Cerebellar cortex (tissue), 1 donor: ENCODE measurements around the gene CTNNAL1.
"Not testable (repeated sequence)": the region's sequence is repeated elsewhere in the genome, so short reads cannot be mapped to it uniquely, and the experiment has no call there.

Source experiments
- DNase-seq: peaks from one replicate; pipeline ENCODE4 v3.0.0-alpha.2; 2015; ENCODE audit warnings: low spot score

CTNNAL1 gene

GRCh38 chr9:108994695-108995094 lies 18.6 kb downstream of the CTNNAL1 start:
- no peak for DNase-seq

GRCh38 chr9:108991479-108991878 lies 21.8 kb downstream of the CTNNAL1 start:
- DNase-seq: no peak

- no peak for DNase-seq
Measured at GRCh38 chr9:108983885-108984284, 29.4 kb downstream of the CTNNAL1 start.

GRCh38 chr9:108980893-108981292 lies 32.4 kb downstream of the CTNNAL1 start:
- DNase-seq: no peak

- no peak for DNase-seq
Measured at GRCh38 chr9:108978205-108978604, 35.1 kb downstream of the CTNNAL1 start.

DNA sequence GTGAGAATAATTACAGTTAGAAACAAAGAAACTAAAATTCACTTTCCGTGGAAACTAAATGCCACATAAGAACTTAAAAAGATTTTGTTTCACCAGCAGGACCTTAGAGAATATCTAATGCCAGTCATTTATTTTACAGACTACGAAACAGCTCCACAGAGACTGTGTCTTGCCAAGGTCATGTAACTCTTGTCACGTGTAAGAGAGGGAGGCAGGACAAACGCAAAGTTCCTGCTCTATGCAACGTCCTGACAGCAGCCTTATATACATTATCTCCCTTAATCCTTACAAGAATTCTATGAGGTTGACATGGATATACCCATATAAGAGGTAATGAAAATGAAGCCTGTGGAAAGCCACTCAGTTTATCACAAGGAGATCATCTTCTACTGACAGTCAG lies 39.4 kb downstream of the CTNNAL1 start:
- no peak for DNase-seq

DNA sequence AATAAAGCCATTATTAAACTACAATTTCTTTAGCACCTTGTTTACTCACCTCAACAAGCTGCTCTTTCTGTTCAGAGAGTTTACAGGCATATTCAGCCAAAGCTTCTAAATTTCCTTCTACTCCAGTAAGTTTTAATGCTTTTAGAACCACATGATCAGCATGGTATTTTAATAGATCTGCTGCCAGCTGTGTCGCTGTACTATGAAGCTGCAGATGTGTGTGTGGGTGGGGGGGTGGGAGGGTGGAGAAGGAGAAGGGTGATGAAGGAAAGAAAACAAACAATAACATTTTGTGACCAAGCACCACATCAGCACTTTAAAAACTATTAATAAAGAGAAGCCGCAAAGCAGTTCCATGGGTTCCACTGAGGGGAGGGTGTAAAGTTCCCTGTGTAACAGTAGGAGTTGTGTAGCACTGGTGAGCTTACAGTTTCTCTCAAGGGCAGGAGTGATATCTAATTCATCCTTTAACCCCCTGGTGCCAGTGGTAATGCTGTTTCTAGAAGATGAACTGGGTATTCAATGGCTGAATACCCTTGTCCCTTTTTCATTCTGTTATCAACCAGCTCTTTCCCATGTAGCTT lies 40.6 kb downstream of the CTNNAL1 start:
- DNase-seq: no peak

- DNase-seq: no peak
Measured at GRCh38 chr9:108972186-108972585, 41.1 kb downstream of the CTNNAL1 start.

DNA sequence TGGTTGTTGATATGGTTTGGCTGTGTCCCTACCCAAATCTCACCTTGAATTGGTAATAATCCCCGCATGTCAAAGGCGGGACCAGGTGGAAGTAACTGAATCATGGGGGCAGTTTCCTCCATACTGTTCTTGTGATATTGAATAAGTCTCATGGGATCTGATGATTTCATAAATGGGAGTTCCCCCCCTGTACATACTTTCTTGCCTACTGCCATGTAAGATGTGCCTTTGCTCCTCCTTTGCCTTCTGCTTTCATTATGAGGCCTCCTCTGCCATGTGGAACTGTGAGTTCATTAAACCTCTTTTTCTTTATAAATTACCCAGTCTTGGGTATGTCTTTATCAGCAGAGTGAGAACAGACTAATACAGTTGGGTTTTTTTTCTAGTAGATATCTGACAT lies 41.9 kb downstream of the CTNNAL1 start:
- DNase-seq: not testable (repeated sequence)

GRCh38 chr9:108967916-108968315 lies 45.4 kb downstream of the CTNNAL1 start:
- peak; percentile 43 for DNase-seq

DNA sequence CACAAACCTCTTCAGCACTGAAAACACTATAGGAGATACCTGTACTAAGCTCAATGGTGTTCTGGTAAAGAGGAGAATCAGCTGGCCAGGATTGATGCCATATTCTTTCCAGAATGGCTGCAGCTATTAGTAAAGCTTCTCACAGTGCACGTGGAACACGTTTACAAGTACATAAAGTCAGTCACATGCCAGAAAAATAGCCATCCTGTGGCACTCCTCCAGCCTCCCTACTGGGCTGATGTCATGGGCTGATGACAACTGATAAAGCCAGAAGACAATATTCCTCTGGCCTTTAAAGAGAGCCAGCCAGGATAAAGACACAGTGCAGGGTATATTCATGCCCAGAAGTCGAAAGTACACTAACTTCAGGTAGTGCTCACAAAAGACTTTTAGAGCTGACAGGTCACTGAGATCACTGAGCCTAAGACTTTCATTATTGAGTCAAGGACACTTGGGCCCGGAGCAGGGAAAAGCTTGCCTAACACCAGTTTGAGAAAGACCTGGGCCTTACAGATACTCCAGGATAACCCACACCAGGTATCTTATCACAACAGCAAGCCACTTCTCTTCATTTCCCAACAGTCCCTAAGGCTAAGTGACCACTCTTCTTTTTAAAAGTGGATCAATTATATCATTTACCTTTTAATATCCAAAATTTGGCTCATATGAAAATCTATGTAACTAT lies 49.7 kb downstream of the CTNNAL1 start:
- no peak for DNase-seq

GRCh38 chr9:108961151-108961550 lies 52.1 kb downstream of the CTNNAL1 start:
- DNase-seq: no peak

DNA sequence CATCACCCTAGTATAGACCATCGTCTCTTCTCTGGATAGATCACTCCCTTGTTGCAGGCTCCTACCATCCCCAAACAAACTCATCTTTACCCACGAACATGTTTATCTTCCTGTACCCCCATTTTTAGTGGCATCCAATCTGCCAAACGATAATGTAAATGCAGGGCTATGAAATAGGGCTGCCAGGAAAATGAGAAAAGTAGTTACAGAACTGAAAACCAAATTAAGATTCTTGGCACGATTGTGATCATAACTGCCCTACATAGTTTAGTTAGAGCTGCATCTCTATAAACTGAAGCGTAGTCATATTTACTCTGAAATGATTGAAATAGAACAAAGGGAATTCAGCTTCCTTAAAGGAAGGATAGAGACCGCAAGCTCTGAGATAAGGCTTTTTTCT lies 53.0 kb downstream of the CTNNAL1 start:
- no peak for DNase-seq

- DNase-seq: no peak
Measured at GRCh38 chr9:108956631-108957026, 56.7 kb downstream of the CTNNAL1 start.

DNA sequence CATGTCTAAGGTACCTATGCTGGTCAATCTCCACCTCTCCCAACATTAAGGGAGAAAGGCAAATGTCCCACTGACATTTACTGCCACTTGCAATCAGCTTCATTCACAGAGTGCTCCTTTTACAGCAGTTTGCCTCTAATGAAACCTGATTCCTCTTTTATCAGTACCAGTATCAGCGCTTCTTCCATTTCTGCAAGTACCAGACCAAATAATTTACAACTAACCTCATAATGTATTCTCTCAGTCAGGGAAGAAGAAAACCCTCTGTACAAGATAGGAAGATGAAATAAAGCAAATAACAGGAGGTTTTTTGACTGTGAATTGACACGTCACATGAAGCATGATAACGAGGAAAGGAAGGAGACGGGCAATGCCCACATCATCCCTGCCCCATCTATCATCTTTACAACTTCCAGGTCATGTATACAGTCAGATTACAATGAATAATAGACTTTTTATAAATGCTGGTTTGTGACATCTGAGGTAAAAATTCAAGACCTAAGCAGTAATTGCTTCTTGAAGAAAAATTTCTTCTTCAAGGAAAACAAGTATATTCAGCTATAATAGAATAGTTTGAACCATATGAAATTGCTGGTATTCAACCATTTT lies 57.2 kb downstream of the CTNNAL1 start:
- no peak for DNase-seq

DNA sequence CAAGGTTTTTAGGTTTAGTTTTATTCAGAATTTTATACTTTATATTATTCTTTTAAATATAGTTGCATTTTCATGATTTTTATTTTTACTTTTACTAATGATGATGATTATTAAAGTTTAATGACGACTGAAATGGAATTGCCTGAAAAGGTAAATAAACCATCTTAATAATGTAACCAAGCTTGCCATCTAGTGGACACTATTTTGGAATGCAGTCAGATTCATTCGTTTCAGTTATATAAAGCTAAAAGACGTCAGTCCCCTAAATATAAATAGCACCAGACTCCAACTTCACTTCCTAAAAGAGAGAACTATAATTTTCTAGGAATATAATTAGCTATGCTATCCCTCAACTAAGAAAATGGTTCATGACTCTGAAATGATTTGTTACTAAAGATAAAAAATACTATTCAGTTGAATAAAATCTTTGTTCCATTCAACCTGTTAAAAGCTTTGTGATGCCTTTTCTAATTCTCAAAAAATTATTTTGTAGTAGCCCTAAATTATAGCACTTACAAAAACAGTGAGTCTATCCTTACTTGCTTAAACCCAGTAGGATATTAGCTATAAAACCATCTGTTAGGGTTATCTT lies 59.2 kb downstream of the CTNNAL1 start:
- peak; percentile 85 for DNase-seq

DNA sequence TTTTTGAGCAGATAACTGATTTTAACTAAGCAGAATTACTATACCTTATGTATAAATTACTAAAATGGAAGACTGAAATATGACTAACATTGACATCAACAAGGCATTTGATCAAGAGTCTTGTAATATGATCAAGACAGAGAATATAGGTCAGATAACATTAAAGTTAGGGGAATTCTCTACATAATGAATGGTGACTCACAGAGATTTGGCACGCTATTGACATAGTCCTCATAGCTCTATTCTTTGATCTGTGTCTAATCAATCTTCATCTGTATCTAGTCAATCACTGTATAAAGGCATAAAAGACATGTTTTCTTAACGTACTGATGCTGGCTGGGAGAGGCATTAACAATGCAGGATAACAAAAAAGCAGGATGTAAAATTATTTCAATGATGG lies 61.7 kb downstream of the CTNNAL1 start:
- DNase-seq: no peak

DNA sequence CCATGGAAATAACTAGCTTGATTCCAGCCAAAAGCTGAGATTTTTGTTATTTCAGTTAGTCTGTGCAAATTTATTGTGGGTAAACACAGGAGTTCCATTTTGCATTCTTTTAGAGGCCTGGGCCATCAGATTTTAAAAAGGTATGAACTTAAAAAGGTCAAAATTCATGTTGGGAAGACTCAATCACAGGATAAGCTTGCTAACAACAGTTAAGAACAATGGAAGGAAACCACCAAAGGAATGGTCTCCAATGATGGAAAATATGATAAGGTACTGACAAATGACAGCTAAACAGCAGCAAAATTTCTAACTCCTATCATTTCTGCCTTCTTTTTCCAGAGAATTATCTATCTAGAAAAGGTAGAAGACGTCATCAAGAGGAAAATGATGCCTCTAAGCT lies 63.1 kb downstream of the CTNNAL1 start:
- no peak for DNase-seq

- no peak for DNase-seq
Measured at GRCh38 chr9:108939975-108940374, 73.3 kb downstream of the CTNNAL1 start.

GRCh38 chr9:108937561-108938305 lies 75.6 kb downstream of the CTNNAL1 start:
- DNase-seq: no peak

GRCh38 chr9:108934323-108934893 lies 78.9 kb downstream of the CTNNAL1 start, which contains the start of gene ABITRAM:
Gene ABITRAM (plus strand): TSS chr9:108934400. CDS start chr9:108934487, 87 bp downstream.
- DNase-seq: peak; percentile 79

DNA sequence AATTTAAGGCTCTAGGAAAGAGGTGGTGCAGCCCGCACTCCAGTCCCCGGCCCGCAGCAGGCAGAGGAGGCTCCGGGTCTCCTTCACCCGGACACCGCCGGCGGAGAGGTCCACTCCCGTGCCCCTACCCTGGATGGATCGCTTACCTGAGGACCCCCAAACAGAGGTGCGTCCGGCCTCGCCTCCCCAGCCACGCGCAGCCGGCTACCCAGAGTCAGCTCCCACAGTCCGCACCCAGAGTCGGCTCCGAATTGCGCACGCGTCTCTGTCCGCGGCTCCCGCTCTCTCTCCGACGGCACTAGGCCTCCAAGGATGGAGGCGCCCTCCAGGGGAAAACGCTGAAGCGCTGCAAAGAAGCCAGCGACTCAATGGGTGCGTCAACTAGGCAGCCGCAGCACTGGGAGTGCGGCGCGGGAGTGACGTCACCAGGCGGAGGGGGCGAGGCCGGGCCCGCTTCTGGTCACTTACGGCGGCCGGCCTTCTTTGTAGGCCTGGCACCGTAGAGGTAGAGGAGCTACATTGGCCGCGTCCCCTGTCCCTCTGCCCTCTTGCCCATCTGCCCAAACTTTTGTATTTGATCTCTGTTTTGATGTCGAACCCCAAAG lies 79.5 kb downstream of the CTNNAL1 start, which contains the start of gene ELP1:
Gene ELP1 (minus strand): TSS at position 407 of the 605 bp plus-strand sequence. CDS start 2,978 bp downstream, outside the sequence.
- peak; percentile 93 for DNase-seq
